Spleen (tissue), 7 donors: ENCODE results near the gene CYP4B1.

Experiments used
- CTCF ChIP-seq, 11 experiments: fragments of 200-600 bp in 7 of 11; fragments of 450-650 bp in 4 of 11; sonication (generic) in 4 of 11; IDR thresholded peaks in 8 of 11; conservative IDR thresholded peaks in 3 of 11; 1 replicate in 7 of 11; 2 replicates in 4 of 11; pipeline versions ENCODE4 v1.4.0 to v1.8.0; 2016 to 2021; ENCODE audit warnings: antibody characterized with exemption in 11 of 11, inconsistent platforms in 4 of 11, mild to moderate bottlenecking in 1 of 11
- POLR2A ChIP-seq, 3 donors: fragments of 450-650 bp; IDR thresholded peaks; one replicate each; pipeline ENCODE4 v1.5.1; 2017; ENCODE audit warnings: antibody characterized with exemption in 3 of 3, mild to moderate bottlenecking in 1 of 3
- donor health status: DM: no; HTN: no; CAD: no; lungs with moderate emphysema.
- donor health status: DM: no; HTN: no; CAD: no.
- donor health status: DM: no; HTN: no; CAD: no.

- TF ChIP-seq CTCF (IDR thresholded peaks at IDR 0.05 in 8 of 11, conservative IDR thresholded peaks at IDR 0.05 in 3 of 11) (no peak), POLR2A (IDR thresholded peaks at IDR 0.05) (no peak)
These were observed 24.5 kb upstream of the CYP4B1 start for GRCh38 chr1:46774297-46774696.
